Tibial nerve (tissue), 4 donors: Measurements from ENCODE around the gene TMCC2.

Experiments
- CTCF ChIP-seq, 5 experiments: fragments of 200-600 bp in 3 of 5; fragments of 450-650 bp in 2 of 5; sonication (generic) in 3 of 5; IDR thresholded peaks; one replicate each; pipeline ENCODE4 v1.5.1; 2016 to 2019; ENCODE audit warnings: antibody characterized with exemption in 5 of 5, mild to moderate bottlenecking in 3 of 5, moderate library complexity in 2 of 5
- EP300 ChIP-seq, 2 donors: sonication (generic); formaldehyde crosslinking; IDR thresholded peaks; one replicate each; pipeline ENCODE4 v1.6.1; 2017; ENCODE audit warnings: antibody characterized with exemption in 2 of 2, mild to moderate bottlenecking in 1 of 2
- POLR2A ChIP-seq, 2 donors: fragments of 450-650 bp; IDR thresholded peaks; one replicate each; pipeline ENCODE4 v1.6.1; 2017; ENCODE audit warnings: antibody characterized with exemption in 2 of 2, mild to moderate bottlenecking in 2 of 2, moderate library complexity in 2 of 2

DNA sequence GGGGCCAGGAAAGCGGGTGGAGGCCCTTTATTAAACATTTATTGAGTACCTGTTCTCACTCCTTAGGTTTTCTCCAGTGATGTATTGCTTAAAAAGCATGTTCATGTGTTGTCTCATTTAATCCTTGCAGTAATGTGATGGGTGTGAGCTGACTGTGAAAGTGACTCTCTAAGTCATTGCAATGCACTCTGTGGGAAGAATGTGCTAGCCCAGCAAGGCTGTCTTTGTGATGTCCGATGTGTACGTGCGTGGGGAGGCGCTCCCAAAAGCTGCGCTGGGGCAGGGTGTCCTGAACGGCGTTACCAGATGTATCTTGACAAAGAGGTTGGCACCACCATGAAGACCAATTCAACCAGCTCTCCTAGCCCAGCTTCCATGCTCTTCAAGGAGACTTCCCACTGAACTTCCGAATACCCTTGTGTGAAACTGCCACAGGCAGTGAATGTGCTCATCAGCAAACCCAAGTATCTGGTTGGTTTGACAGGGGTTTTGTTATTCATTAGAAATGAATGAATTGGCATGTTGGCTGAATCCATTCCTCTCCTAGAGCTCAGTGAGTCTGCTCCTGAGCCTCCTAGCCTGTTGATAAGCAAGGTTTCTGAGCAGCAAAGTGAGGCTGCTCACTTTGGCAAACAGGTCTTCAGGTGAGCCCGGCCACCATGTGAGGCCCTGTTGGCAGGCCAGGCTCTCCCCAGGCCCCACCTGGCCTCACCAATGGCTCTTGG lies 65.8 kb downstream of the TMCC2 start:
- TF ChIP-seq CTCF (IDR thresholded peaks at IDR 0.05) (no peak), POLR2A (IDR thresholded peaks at IDR 0.05) (no peak), EP300 (IDR thresholded peaks at IDR 0.05) (no peak)
